C4-2B (cell line): ENCODE results near the gene NGDN.
"Not testable (repeated sequence)": the region's sequence is repeated elsewhere in the genome, so short reads cannot be mapped to it uniquely, and the experiment has no call there.

Source experiments
- H3K27ac ChIP-seq: fragments of 450-650 bp; 2 replicates; pipeline ENCODE4 v1.5.1; 2017
- CTCF ChIP-seq: fragments of 450-650 bp; conservative IDR thresholded peaks from 2 replicates; pipeline ENCODE4 v1.5.1; 2017; ENCODE audit warnings: mild to moderate bottlenecking
- ZFX ChIP-seq: fragments of 450-650 bp; IDR thresholded peaks from 2 replicates; pipeline ENCODE4 v1.6.1; 2017

Gene NGDN

GRCh38 chr14:23449314-23449713, 20.2 kb upstream of the NGDN start:
- no peak overlapping the region for H3K27ac ChIP-seq
- TF ChIP-seq CTCF (no peak), ZFX (no peak)

GRCh38 chr14:23450379-23450778, 19.1 kb upstream of the NGDN start:
- no peak overlapping the region for H3K27ac ChIP-seq
- TF ChIP-seq ZFX (no peak), CTCF (no peak)

DNA sequence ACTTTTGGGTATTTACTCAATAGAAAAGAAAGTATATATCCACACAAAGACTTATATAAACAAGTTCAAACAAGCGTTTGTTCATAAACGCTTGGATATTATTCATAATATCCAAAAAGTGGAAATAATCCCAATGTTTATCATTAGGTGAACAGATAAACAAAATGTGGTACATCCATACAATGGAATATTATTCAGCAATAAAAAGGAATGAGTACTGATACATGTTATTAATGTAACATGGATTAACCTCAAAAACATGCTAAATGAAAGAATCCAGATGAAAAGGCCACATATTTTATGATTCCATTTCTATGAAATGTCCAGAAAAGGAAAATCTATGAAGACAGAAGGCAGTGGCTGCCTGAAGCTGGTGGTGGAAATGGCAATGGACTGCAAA, 17.3 kb upstream of the NGDN start:
- TF ChIP-seq ZFX, result no peak
- no peak for TF ChIP-seq CTCF
- H3K27ac ChIP-seq, result no peak overlapping the region

DNA sequence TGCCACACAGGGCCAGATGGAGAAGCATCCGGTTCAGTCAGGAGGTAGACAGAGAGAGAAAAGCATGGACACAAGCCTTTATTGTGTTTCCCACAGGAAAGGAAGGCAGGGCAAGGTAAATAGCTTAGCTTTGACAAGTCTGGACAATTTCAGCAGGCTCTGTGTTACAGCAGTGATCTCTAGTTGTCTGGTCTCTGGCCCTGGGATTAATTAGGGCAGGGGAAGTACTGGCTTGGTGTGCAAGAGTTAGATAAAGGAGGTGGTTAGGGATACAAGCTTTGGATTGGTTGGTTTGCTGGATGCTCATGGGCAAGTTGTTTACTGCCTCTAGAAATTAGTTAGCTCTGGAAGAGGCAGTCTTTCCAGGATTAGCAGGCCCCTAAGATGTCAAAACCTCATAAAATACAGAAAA, 15.1 kb upstream of the NGDN start:
- TF ChIP-seq ZFX (no peak), CTCF (no peak)
- no peak overlapping the region for H3K27ac ChIP-seq

GRCh38 chr14:23456883-23457586, 12.5 kb upstream of the NGDN start:
- not testable (repeated sequence) for H3K27ac ChIP-seq
- TF ChIP-seq CTCF, result peak; percentile 32

GRCh38 chr14:23457587-23458445, 11.7 kb upstream of the NGDN start:
- H3K27ac ChIP-seq, result no peak overlapping the region
- TF ChIP-seq CTCF, result no peak
- TF ChIP-seq ZFX, result no peak

DNA sequence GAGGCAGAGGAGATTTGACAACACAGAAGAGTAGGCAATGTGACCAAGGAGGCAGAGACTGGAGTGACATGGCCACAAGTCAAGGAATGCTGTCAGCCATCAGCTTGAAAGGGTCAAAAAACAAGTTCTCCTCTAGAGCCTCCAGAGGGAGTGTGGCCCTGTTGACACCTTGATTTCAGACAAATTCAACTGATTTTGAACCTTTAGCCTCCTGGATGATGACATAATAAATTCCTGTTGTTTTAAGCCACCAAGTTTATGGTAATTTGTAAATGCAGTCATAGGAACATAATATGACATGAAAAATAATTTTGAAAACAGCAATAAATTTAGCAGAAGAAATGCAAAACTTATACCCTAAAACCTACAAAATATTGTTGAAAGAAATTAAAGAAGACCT, 8.5 kb upstream of the NGDN start:
- no peak for TF ChIP-seq ZFX
- TF ChIP-seq CTCF, result no peak
- no peak overlapping the region for H3K27ac ChIP-seq
